ENCODE results near the gene UBE2D2.
"Not testable (repeated sequence)": the region's sequence is repeated elsewhere in the genome, so short reads cannot be mapped to it uniquely, and the experiment has no call there.

DNA sequence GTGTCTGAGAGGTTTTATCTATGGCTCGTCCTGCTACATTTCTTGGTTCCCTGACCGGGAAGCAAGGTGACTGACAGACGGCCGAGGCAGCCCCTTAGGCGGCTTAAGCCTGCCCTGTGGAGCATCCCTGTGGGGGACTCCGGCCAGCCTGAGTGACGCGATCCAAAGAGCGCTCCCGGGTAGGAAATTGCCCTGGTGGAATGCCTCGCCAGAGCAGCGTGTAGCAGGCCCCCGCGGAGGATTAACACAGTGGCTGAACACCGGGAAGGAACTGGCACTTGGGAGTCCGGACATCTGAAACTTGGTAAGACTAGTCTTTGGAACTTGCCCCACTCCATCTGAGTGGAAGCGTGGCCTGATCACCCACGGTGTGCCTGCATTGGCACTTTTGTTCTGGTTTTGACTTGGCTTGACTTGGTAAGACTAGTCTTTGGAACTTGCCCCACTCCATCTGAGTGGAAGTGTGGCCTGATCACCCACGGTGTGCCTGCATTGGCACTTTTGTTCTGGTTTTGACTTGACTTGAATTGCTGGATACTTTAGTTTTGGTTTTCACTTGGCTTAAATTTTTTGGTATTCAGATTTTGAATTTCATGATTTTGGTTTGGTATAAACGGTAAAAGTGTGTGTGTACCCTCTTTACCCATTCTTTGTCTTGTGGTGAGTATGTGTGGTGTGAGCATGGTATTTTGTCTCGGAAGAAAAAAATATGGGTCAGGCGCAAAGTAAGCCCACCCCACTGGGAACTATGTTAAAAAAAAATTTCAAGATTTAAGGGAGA, 34.6 kb upstream of the UBE2D2 start:
- TF ChIP-seq, protein P1, sequence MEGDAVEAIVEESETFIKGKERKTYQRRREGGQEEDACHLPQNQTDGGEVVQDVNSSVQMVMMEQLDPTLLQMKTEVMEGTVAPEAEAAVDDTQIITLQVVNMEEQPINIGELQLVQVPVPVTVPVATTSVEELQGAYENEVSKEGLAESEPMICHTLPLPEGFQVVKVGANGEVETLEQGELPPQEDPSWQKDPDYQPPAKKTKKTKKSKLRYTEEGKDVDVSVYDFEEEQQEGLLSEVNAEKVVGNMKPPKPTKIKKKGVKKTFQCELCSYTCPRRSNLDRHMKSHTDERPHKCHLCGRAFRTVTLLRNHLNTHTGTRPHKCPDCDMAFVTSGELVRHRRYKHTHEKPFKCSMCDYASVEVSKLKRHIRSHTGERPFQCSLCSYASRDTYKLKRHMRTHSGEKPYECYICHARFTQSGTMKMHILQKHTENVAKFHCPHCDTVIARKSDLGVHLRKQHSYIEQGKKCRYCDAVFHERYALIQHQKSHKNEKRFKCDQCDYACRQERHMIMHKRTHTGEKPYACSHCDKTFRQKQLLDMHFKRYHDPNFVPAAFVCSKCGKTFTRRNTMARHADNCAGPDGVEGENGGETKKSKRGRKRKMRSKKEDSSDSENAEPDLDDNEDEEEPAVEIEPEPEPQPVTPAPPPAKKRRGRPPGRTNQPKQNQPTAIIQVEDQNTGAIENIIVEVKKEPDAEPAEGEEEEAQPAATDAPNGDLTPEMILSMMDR (IDR thresholded peaks at IDR 0.05), result not testable (repeated sequence)
- not testable (repeated sequence) for TF ChIP-seq POLR2A (IDR thresholded peaks at IDR 0.05)
